ENCODE data around the gene RAX2. TPM values are rescaled to one million over a fixed set of nuclear protein-coding genes. Genes with fewer than 3 reads are reported as not detected.

The RAX2 gene
- total RNA-seq, 1 donor from 2014 or later, result not detected

DNA sequence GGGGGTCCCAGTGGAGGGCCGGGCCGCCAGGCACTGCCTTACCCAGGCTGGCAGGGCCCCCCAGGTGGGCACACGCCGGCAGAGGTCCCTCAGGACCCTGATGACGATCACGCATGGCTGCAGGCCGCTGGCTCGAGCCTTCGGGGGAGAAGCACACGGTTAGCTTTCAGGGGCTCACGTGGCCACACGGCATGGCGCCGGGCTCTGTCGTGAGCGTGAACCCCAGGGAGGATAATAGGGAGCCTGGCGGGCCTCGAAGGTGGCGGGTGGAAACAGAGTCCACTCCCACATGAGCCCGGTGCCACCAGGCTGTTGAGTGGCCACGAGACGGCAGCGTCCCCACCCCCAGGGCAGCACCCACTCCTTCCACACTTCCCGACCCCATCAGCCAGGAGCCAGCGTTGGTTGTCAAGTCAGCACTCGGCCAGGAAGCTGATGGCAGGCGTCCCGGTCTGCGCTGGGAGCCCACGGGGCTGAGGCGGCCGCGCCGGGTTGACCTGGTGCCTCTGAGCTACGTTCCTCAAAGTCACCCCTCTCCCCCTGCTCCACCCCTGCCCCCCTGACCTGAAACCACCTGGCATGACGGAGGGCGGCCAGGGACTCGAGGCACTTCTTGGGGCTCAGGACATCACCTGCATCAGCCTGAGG is 38.8 kb upstream of the RAX2 start:
- Histone ChIP-seq H3K36me3 (no peaks in the 10 kb centered on the region), H3K27me3 (no peaks in the 10 kb centered on the region), H3K9me3 (no peaks in the 10 kb centered on the region), H3K27ac (no peak overlapping the region), H3K4me1 (peaks cover 5% of the 10 kb centered on the region), H3K4me3 (no peak overlapping the region)
- intact Hi-C loops (cut with DNase I), result no loop called here
- no peak for TF ChIP-seq CTCF (IDR thresholded peaks at IDR 0.05)
- no peak for TF ChIP-seq POLR2A (IDR thresholded peaks at IDR 0.05)
- no peak for TF ChIP-seq POLR2AphosphoS5 (IDR thresholded peaks at IDR 0.05; ENCODE audit: insufficient read depth in 1 of 2, low read depth in 1 of 2)
- no peak for DNase-seq (ENCODE audit: extremely low spot score in 2 of 2)

DNA sequence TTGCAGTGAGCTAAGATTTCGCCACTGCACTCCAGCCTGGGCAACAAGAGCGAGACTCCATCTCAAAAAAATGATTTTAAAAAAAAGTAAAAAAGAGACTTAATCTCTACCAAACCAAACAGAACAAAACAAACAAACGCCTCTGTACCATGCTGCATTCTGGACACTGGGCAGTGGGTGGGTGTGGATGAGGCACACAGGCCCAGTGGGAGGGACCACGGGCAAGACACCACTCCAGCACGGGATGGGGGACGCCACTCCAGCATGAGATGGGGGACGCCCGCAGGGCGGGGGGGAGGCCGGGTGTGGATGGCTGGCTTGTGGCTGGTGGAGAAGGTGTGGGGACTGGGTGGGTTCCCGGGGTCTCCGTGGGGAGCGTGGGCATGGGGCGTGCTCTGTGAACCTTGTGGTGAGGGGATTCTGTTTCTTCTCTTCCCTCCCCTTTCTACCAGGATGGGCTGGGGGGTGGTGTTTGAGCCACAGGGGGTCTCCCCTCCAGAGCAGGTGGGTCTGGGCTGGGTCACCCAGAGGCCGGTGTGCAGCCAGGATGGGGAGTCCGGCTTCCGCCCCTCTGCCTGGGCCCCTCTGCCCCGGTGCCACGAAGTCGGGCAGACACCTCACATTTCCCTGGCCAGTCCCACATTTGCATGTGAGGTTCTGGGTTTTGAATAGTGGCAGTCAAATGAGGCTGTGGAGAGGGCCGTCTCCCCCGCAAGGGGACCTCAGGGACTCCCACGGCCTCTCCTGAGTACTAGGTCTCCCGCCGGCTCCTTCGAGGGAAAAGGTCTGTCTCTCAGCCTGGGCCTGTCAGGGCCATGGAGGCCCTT is 38.1 kb upstream of the RAX2 start:
- TF ChIP-seq CTCF (IDR thresholded peaks at IDR 0.05) (no peak), POLR2A (IDR thresholded peaks at IDR 0.05) (no peak), POLR2AphosphoS5 (IDR thresholded peaks at IDR 0.05; ENCODE audit: insufficient read depth in 1 of 2, low read depth in 1 of 2) (no peak)
- Histone ChIP-seq H3K9me3 (no peaks in the 10 kb centered on the region), H3K4me1 (peaks cover 5% of the 10 kb centered on the region), H3K36me3 (no peaks in the 10 kb centered on the region), H3K27me3 (no peaks in the 10 kb centered on the region), H3K4me3 (no peak overlapping the region), H3K27ac (no peak overlapping the region)
- intact Hi-C loops (cut with DNase I), result no loop called here
- DNase-seq (ENCODE audit: extremely low spot score in 2 of 2), result no peak

DNA sequence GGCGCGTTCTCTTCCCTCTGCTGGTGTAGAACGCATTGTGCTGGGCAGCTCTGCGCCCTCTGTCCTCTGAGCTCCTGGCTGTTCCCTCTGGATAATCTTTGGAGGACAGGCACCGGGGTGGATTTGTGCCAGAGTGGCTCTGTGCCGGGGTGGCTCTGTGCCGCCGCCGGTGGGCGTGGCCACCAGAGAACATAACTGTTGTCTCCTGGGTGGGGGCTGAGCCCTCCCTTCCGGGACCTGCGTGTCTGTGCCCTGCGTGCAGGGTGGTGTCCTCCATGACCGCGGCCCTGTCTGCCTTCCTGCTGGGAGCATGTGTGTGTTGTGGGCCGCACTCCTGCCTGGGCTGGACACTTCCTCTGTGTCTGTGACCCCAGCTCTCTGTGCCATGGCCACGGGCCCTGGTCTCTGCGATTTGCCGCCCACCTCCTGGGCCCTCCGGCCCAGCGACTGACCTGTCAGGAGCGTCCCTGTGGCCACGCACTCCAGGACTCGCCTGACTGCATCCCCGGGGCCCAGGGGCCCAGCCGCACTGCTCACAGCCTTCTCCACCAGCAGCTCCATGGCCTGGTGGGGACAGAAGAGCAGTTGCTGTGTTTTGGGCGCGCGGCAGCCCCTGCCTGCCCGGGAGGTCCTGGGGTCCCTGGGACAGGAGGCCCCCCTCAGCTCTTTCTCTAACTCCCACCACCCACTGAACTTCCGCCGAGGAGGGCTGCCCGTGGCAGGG is 36.6 kb upstream of the RAX2 start:
- H3K36me3 ChIP-seq, result no peaks in the 10 kb centered on the region
- intact Hi-C loops (cut with DNase I), result no loop called here
- H3K27me3 ChIP-seq, result no peaks in the 10 kb centered on the region
- TF ChIP-seq CTCF (IDR thresholded peaks at IDR 0.05) (no peak), POLR2AphosphoS5 (IDR thresholded peaks at IDR 0.05; ENCODE audit: insufficient read depth in 1 of 2, low read depth in 1 of 2) (no peak), POLR2A (IDR thresholded peaks at IDR 0.05) (no peak)
- peaks cover 5% of the 10 kb centered on the region for H3K4me1 ChIP-seq
- no peak for DNase-seq (ENCODE audit: extremely low spot score in 2 of 2)
- H3K4me3 ChIP-seq, result no peak overlapping the region
- no peaks in the 10 kb centered on the region for H3K9me3 ChIP-seq
- H3K27ac ChIP-seq, result no peak overlapping the region

DNA sequence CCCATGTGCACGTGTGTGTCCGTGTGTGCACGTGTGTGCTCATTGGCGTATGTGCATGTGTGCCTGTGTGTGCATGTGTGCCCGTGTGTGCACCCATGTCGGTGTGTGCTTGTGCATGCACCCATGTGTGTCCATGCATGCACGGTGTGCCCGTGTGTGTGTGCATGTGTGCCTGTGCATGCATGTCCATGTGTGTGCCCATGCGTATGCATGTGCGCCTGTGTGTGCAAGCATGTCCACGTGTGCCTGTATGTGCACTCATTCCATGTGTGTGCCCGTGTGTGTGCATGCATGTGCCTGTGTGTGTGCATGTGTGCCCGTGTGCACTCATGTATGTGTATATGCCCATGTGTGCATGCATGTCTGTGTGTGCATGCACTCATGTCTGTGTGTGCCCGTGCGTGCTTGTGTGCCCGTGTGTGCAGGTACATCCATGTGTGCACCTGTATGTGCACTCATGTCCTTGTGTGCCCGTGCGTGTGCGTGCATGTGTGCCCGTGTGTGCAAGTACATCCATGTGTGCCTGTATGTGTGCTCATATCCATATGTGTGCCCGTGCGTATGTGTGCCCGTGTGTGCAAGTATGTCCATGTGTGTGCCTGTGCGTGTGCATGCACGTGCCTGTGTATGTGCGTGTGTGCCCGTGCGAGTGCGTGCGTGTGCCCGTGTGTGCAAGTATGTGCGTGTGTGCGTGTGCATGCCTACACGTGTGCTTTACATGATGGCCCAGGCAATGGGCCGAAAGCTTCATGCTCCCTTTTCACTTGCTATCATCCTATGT is 35.7 kb upstream of the RAX2 start:
- intact Hi-C loops (cut with DNase I), result no loop called here
- Histone ChIP-seq H3K27ac (no peak overlapping the region), H3K4me1 (no peaks in the 10 kb centered on the region), H3K36me3 (no peaks in the 10 kb centered on the region), H3K27me3 (no peaks in the 10 kb centered on the region), H3K4me3 (no peak overlapping the region), H3K9me3 (no peaks in the 10 kb centered on the region)
- TF ChIP-seq CTCF (IDR thresholded peaks at IDR 0.05), result no peak
- TF ChIP-seq POLR2AphosphoS5 (IDR thresholded peaks at IDR 0.05; ENCODE audit: insufficient read depth in 1 of 2, low read depth in 1 of 2), result no peak
- no peak for TF ChIP-seq POLR2A (IDR thresholded peaks at IDR 0.05)
- no peak for DNase-seq (ENCODE audit: extremely low spot score in 2 of 2)
